Measurements from ENCODE around the gene TMEM245.
"Not testable (repeated sequence)": the region's sequence is repeated elsewhere in the genome, so short reads cannot be mapped to it uniquely, and the experiment has no call there.

The TMEM245 gene

DNA sequence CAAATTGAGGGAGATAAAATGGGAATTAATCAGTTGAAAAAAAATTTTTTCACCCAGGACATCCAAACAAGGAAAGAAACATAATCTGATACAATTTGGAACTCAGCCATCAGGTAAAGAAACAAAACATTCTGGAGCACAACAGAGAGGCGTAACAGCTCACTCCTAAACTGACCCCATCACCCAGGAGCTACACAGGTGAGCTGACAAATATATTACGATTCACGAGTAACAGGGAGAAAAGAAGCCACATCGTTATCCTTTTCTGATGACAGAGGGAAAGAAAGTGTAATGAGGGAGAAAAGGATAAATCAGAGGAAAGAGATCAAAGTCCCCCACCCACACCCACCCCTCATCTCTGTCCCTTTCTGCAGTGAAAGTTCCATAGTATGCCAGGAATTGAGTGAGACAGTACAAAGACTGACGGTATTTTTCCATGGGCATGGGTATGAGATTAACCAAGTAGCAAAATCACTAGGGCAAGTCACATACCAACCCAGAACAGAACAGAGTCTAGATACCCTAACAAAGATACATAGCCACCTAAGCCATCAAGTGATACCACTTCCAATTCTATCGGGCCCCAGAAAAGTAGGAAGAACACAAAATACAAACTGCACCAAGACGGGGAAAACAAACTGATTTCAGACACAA lies 45.4 kb downstream of the TMEM245 start:
- DNase-seq: no peak
- peaks cover 35% of the 10 kb centered on the region for H3K36me3 ChIP-seq (ENCODE audit: control insufficient read depth, insufficient read depth, low read length)
- H3K27ac ChIP-seq (ENCODE audit: insufficient read depth, low read length, poor library complexity, severe bottlenecking): no peak overlapping the region
- no peaks in the 10 kb centered on the region for H3K27me3 ChIP-seq (replicated peaks; ENCODE audit: control insufficient read depth, insufficient read depth, low read length, poor library complexity, severe bottlenecking)
- no peak overlapping the region for H3K4me3 ChIP-seq (ENCODE audit: insufficient read depth, low read depth, low read length, poor library complexity, severe bottlenecking)
- H3K9me3 ChIP-seq (ENCODE audit: control insufficient read depth, low read length): no peaks in the 10 kb centered on the region
- H3K4me1 ChIP-seq (ENCODE audit: control insufficient read depth, insufficient read depth, low read length, poor library complexity, severe bottlenecking): no peaks in the 10 kb centered on the region

- Histone ChIP-seq H3K27ac (ENCODE audit: insufficient read depth, low read length, poor library complexity, severe bottlenecking) (no peak overlapping the region), H3K9me3 (ENCODE audit: control insufficient read depth, low read length) (no peaks in the 10 kb centered on the region), H3K4me3 (ENCODE audit: insufficient read depth, low read depth, low read length, poor library complexity, severe bottlenecking) (no peak overlapping the region), H3K36me3 (ENCODE audit: control insufficient read depth, insufficient read depth, low read length) (peaks cover 26% of the 10 kb centered on the region), H3K27me3 (replicated peaks; ENCODE audit: control insufficient read depth, insufficient read depth, low read length, poor library complexity, severe bottlenecking) (no peaks in the 10 kb centered on the region), H3K4me1 (ENCODE audit: control insufficient read depth, insufficient read depth, low read length, poor library complexity, severe bottlenecking) (no peaks in the 10 kb centered on the region)
- DNase-seq: no peak
These were observed 46.8 kb downstream of the TMEM245 start for GRCh38 chr9:109072821-109073435.

GRCh38 chr9:109072133-109072692 lies 47.5 kb downstream of the TMEM245 start:
- no peaks in the 10 kb centered on the region for H3K4me1 ChIP-seq (ENCODE audit: control insufficient read depth, insufficient read depth, low read length, poor library complexity, severe bottlenecking)
- peaks cover 29% of the 10 kb centered on the region for H3K36me3 ChIP-seq (ENCODE audit: control insufficient read depth, insufficient read depth, low read length)
- no peaks in the 10 kb centered on the region for H3K27me3 ChIP-seq (replicated peaks; ENCODE audit: control insufficient read depth, insufficient read depth, low read length, poor library complexity, severe bottlenecking)
- DNase-seq: no peak
- H3K4me3 ChIP-seq (ENCODE audit: insufficient read depth, low read depth, low read length, poor library complexity, severe bottlenecking): no peak overlapping the region
- H3K27ac ChIP-seq (ENCODE audit: insufficient read depth, low read length, poor library complexity, severe bottlenecking): no peak overlapping the region
- H3K9me3 ChIP-seq (ENCODE audit: control insufficient read depth, low read length): no peaks in the 10 kb centered on the region

GRCh38 chr9:109068764-109069163 lies 51.0 kb downstream of the TMEM245 start:
- Histone ChIP-seq H3K27ac (ENCODE audit: insufficient read depth, low read length, poor library complexity, severe bottlenecking) (no peak overlapping the region), H3K36me3 (ENCODE audit: control insufficient read depth, insufficient read depth, low read length) (peaks cover 45% of the 10 kb centered on the region), H3K27me3 (replicated peaks; ENCODE audit: control insufficient read depth, insufficient read depth, low read length, poor library complexity, severe bottlenecking) (no peaks in the 10 kb centered on the region), H3K4me3 (ENCODE audit: insufficient read depth, low read depth, low read length, poor library complexity, severe bottlenecking) (no peak overlapping the region), H3K9me3 (ENCODE audit: control insufficient read depth, low read length) (no peaks in the 10 kb centered on the region), H3K4me1 (ENCODE audit: control insufficient read depth, insufficient read depth, low read length, poor library complexity, severe bottlenecking) (no peaks in the 10 kb centered on the region)
- DNase-seq: no peak

DNA sequence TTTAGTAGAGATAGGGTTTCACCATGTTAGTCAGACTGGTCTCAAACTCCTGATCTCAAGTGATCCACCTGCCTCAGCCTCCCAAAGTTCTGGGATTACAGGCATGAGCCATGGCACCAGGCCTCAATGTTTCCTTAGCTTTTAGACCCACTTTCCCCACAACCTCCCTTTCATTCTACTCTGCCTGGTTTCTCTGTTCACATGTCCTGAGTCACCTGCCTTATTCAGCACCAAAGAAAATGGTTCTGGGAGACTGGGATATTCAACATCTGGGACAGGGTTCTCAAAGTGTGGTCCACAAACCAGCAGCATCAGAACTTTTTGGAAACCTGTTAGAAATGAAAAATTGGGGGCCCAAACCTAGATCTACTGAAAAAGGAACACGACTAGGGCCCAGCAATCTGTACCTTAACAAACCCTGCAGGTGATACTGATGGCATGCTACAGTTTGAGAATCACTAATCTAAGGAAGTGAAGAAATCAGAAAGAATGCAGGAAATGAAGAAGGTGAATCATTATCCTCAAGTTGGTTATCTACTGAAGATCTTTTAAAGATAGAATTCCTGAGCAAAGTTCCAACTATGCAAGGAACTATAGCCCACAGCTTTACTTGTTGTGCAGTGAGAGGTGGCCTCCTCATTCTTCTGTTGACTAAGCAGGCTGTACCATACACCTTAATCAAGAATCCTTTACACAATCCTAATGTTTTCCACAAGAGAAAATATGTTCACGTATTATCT lies 54.6 kb downstream of the TMEM245 start:
- Histone ChIP-seq H3K9me3 (ENCODE audit: control insufficient read depth, low read length) (no peaks in the 10 kb centered on the region), H3K36me3 (ENCODE audit: control insufficient read depth, insufficient read depth, low read length) (peaks cover 42% of the 10 kb centered on the region), H3K4me3 (ENCODE audit: insufficient read depth, low read depth, low read length, poor library complexity, severe bottlenecking) (no peak overlapping the region), H3K4me1 (ENCODE audit: control insufficient read depth, insufficient read depth, low read length, poor library complexity, severe bottlenecking) (no peaks in the 10 kb centered on the region), H3K27ac (ENCODE audit: insufficient read depth, low read length, poor library complexity, severe bottlenecking) (no peak overlapping the region), H3K27me3 (replicated peaks; ENCODE audit: control insufficient read depth, insufficient read depth, low read length, poor library complexity, severe bottlenecking) (no peaks in the 10 kb centered on the region)
- DNase-seq: no peak

DNA sequence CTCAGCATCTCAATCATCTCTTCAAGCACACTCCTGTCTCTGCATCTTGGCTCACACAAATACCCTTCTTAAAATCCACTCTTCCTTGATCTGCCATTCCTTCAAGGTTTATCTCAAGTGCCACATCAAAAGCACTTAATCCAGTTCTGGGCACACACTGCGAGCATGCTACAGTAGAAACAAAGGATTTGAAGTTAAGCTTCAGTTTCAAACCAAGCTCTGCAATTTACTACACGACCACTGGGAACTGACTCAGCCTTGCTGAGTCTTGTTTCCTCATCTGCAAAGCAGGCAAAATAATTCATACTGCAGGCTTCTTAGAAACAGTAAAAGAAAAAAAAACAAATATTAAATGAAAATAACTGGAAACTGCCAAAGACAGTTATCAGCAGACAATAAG lies 56.0 kb downstream of the TMEM245 start:
- no peaks in the 10 kb centered on the region for H3K27me3 ChIP-seq (replicated peaks; ENCODE audit: control insufficient read depth, insufficient read depth, low read length, poor library complexity, severe bottlenecking)
- no peaks in the 10 kb centered on the region for H3K9me3 ChIP-seq (ENCODE audit: control insufficient read depth, low read length)
- peaks cover 45% of the 10 kb centered on the region for H3K36me3 ChIP-seq (ENCODE audit: control insufficient read depth, insufficient read depth, low read length)
- H3K27ac ChIP-seq (ENCODE audit: insufficient read depth, low read length, poor library complexity, severe bottlenecking): no peak overlapping the region
- no peak for DNase-seq
- H3K4me3 ChIP-seq (ENCODE audit: insufficient read depth, low read depth, low read length, poor library complexity, severe bottlenecking): no peak overlapping the region
- no peaks in the 10 kb centered on the region for H3K4me1 ChIP-seq (ENCODE audit: control insufficient read depth, insufficient read depth, low read length, poor library complexity, severe bottlenecking)

DNA sequence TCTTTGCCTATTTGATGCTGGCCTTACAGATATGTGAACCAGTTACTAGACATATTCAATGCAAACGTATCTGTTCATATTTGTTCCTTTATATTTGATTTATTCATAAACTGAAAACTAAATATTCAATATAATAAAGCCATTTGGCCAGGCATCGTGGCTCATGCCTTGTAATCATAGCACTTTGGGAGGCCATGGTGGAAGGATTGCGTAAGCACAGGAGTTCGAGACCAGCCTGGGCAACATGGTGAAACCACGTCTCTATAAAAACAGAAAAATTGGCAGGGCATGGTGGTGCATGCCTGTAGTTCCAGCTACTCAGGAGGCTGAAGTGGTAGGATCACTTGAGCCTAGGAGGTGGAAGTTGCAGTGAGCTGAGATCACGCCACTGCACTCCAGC lies 57.2 kb downstream of the TMEM245 start:
- Histone ChIP-seq H3K27ac (ENCODE audit: insufficient read depth, low read length, poor library complexity, severe bottlenecking) (no peak overlapping the region), H3K4me3 (ENCODE audit: insufficient read depth, low read depth, low read length, poor library complexity, severe bottlenecking) (no peak overlapping the region), H3K27me3 (replicated peaks; ENCODE audit: control insufficient read depth, insufficient read depth, low read length, poor library complexity, severe bottlenecking) (no peaks in the 10 kb centered on the region), H3K36me3 (ENCODE audit: control insufficient read depth, insufficient read depth, low read length) (peaks cover 47% of the 10 kb centered on the region), H3K4me1 (ENCODE audit: control insufficient read depth, insufficient read depth, low read length, poor library complexity, severe bottlenecking) (no peaks in the 10 kb centered on the region), H3K9me3 (ENCODE audit: control insufficient read depth, low read length) (no peaks in the 10 kb centered on the region)
- no peak for DNase-seq

GRCh38 chr9:109060191-109060590 lies 59.6 kb downstream of the TMEM245 start:
- no peak overlapping the region for H3K27ac ChIP-seq (ENCODE audit: insufficient read depth, low read length, poor library complexity, severe bottlenecking)
- DNase-seq: no peak
- H3K4me3 ChIP-seq (ENCODE audit: insufficient read depth, low read depth, low read length, poor library complexity, severe bottlenecking): no peak overlapping the region
- no peaks in the 10 kb centered on the region for H3K27me3 ChIP-seq (replicated peaks; ENCODE audit: control insufficient read depth, insufficient read depth, low read length, poor library complexity, severe bottlenecking)
- no peaks in the 10 kb centered on the region for H3K9me3 ChIP-seq (ENCODE audit: control insufficient read depth, low read length)
- peaks cover 47% of the 10 kb centered on the region for H3K36me3 ChIP-seq (ENCODE audit: control insufficient read depth, insufficient read depth, low read length)
- H3K4me1 ChIP-seq (ENCODE audit: control insufficient read depth, insufficient read depth, low read length, poor library complexity, severe bottlenecking): no peaks in the 10 kb centered on the region

- not testable (repeated sequence) for H3K4me1 ChIP-seq (ENCODE audit: control insufficient read depth, insufficient read depth, low read length, poor library complexity, severe bottlenecking); H3K9me3 ChIP-seq (ENCODE audit: control insufficient read depth, low read length); H3K4me3 ChIP-seq (ENCODE audit: insufficient read depth, low read depth, low read length, poor library complexity, severe bottlenecking); H3K27me3 ChIP-seq (replicated peaks; ENCODE audit: control insufficient read depth, insufficient read depth, low read length, poor library complexity, severe bottlenecking); H3K27ac ChIP-seq (ENCODE audit: insufficient read depth, low read length, poor library complexity, severe bottlenecking); DNase-seq
- peaks cover 55% of the 10 kb centered on the region for H3K36me3 ChIP-seq (ENCODE audit: control insufficient read depth, insufficient read depth, low read length)
These were observed 66.6 kb downstream of the TMEM245 start for GRCh38 chr9:109053121-109053520.

- Histone ChIP-seq H3K4me1 (ENCODE audit: control insufficient read depth, insufficient read depth, low read length, poor library complexity, severe bottlenecking) (no peaks in the 10 kb centered on the region), H3K4me3 (ENCODE audit: insufficient read depth, low read depth, low read length, poor library complexity, severe bottlenecking) (no peak overlapping the region), H3K9me3 (ENCODE audit: control insufficient read depth, low read length) (no peaks in the 10 kb centered on the region), H3K27me3 (replicated peaks; ENCODE audit: control insufficient read depth, insufficient read depth, low read length, poor library complexity, severe bottlenecking) (no peaks in the 10 kb centered on the region), H3K36me3 (ENCODE audit: control insufficient read depth, insufficient read depth, low read length) (peaks cover 61% of the 10 kb centered on the region), H3K27ac (ENCODE audit: insufficient read depth, low read length, poor library complexity, severe bottlenecking) (no peak overlapping the region)
- no peak for DNase-seq
These were observed 67.3 kb downstream of the TMEM245 start for GRCh38 chr9:109052416-109052815.
